Prostate gland (tissue), 2 donors: ENCODE results near the gene UBAC2. TPM values are rescaled to one million over a fixed set of nuclear protein-coding genes. Genes with fewer than 3 reads are reported as not detected.

Experiments
- DNase-seq: peaks from one replicate; pipeline ENCODE4 v3.0.0-alpha.2; 2019; ENCODE audit warnings: low spot score
- H3K27ac ChIP-seq, 2 donors: fragments of 200-600 bp; sonication (generic); 2 replicates each; pipeline ENCODE4 v1.5.1; 2017 to 2019
- H3K27me3 ChIP-seq: fragments of 200-600 bp; sonication (generic); replicated peaks from 2 replicates; pipeline ENCODE4 v1.5.1; 2019; ENCODE audit not compliant: insufficient read depth
- H3K36me3 ChIP-seq, 2 donors: fragments of 200-600 bp; sonication (generic); 1 replicate in 1 of 2; 2 replicates in 1 of 2; pipeline versions ENCODE4 v1.5.1 to v1.8.1; 2017 to 2019
- H3K4me1 ChIP-seq: fragments of 200-600 bp; sonication (generic); replicated peaks from 2 replicates; pipeline ENCODE4 v1.5.1; 2019
- H3K4me3 ChIP-seq, 2 donors: fragments of 200-600 bp; sonication (generic); 2 replicates each; pipeline ENCODE4 v1.5.1; 2017 to 2019
- H3K9me3 ChIP-seq: fragments of 200-600 bp; sonication (generic); 2 replicates; pipeline ENCODE4 v1.5.1; 2017
- POLR2A ChIP-seq: fragments of 450-650 bp; IDR thresholded peaks from one replicate; pipeline ENCODE4 v1.6.1; 2016; ENCODE audit warnings: antibody characterized with exemption, mild to moderate bottlenecking
- POLR2AphosphoS5 ChIP-seq: sonication (generic); formaldehyde crosslinking; IDR thresholded peaks from one replicate; pipeline ENCODE4 v1.6.1; 2017; ENCODE audit warnings: antibody characterized with exemption
- WGBS: methylation state at CpG from one replicate; pipeline ENCODE4 v1.1.5; 2018; 5-methylcytosine and 5-hydroxymethylcytosine counted together
- intact Hi-C: fragments of 100-400 bp; cut with DNase I; formaldehyde crosslinking; loops from one replicate; pipeline ENCODE4 v1.14.2; 2022
- total RNA-seq, 2 donors: library from RNA; depleted of rRNA; stranded (reverse); fragments of >200 nt; gene quantifications; one replicate each; pipeline ENCODE4 v1.1.0, GENCODE V29; 2016
- TF ChIP-seq, protein P1 (sequence below), 4 experiments: fragments of 200-600 bp in 2 of 4; fragments of 450-650 bp in 2 of 4; sonication (generic) in 2 of 4; IDR thresholded peaks; 1 replicate in 3 of 4; 2 replicates in 1 of 4; pipeline ENCODE4 v1.5.1; 2016 to 2019; ENCODE audit warnings: antibody characterized with exemption in 4 of 4, mild to moderate bottlenecking in 2 of 4, moderate library complexity in 2 of 4

The UBAC2 gene
- total RNA-seq, 2 donors from 2014 or later, result 60.7 to 86.9 TPM

- H3K27me3 ChIP-seq, result no peaks in the 10 kb centered on the region
- intact Hi-C loops, result no loop called here
- 89% methylated on average over 8 of the region's 8 CpGs for WGBS
- no peak overlapping the region for H3K4me3 ChIP-seq
- no peaks in the 10 kb centered on the region for H3K4me1 ChIP-seq
- no peaks in the 10 kb centered on the region for H3K36me3 ChIP-seq
- TF ChIP-seq POLR2A (no peak), POLR2AphosphoS5 (no peak)
- TF ChIP-seq, protein P1, sequence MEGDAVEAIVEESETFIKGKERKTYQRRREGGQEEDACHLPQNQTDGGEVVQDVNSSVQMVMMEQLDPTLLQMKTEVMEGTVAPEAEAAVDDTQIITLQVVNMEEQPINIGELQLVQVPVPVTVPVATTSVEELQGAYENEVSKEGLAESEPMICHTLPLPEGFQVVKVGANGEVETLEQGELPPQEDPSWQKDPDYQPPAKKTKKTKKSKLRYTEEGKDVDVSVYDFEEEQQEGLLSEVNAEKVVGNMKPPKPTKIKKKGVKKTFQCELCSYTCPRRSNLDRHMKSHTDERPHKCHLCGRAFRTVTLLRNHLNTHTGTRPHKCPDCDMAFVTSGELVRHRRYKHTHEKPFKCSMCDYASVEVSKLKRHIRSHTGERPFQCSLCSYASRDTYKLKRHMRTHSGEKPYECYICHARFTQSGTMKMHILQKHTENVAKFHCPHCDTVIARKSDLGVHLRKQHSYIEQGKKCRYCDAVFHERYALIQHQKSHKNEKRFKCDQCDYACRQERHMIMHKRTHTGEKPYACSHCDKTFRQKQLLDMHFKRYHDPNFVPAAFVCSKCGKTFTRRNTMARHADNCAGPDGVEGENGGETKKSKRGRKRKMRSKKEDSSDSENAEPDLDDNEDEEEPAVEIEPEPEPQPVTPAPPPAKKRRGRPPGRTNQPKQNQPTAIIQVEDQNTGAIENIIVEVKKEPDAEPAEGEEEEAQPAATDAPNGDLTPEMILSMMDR (IDR thresholded peaks at IDR 0.05), result no peak
- no peak overlapping the region for H3K27ac ChIP-seq
- DNase-seq, result no peak
- no peaks in the 10 kb centered on the region for H3K9me3 ChIP-seq
Observed at GRCh38 chr13:99419591-99420243, 219.1 kb downstream of the UBAC2 start.

GRCh38 chr13:99421271-99421670, 220.6 kb downstream of the UBAC2 start:
- no peak for DNase-seq
- Histone ChIP-seq H3K4me1 (no peaks in the 10 kb centered on the region), H3K9me3 (no peaks in the 10 kb centered on the region), H3K4me3 (no peak overlapping the region), H3K36me3 (no peaks in the 10 kb centered on the region), H3K27ac (no peak overlapping the region), H3K27me3 (no peaks in the 10 kb centered on the region)
- 88% methylated on average over 10 of the region's 10 CpGs for WGBS
- TF ChIP-seq POLR2AphosphoS5, result no peak
- TF ChIP-seq, protein P1 (IDR thresholded peaks at IDR 0.05), result no peak
- TF ChIP-seq POLR2A, result no peak
- intact Hi-C loops, result no loop called here

- Histone ChIP-seq H3K27ac (no peak overlapping the region), H3K27me3 (no peaks in the 10 kb centered on the region), H3K36me3 (no peaks in the 10 kb centered on the region), H3K4me1 (no peaks in the 10 kb centered on the region), H3K4me3 (no peak overlapping the region), H3K9me3 (no peaks in the 10 kb centered on the region)
- TF ChIP-seq, protein P1 (IDR thresholded peaks at IDR 0.05), result no peak
- TF ChIP-seq POLR2AphosphoS5 (no peak), POLR2A (no peak)
- 79% methylated on average over 8 of the region's 9 CpGs for whole genome bisulfite sequencing
- intact Hi-C loops, result no loop called here
- no peak for DNase-seq
Observed at GRCh38 chr13:99421758-99422585, 221.3 kb downstream of the UBAC2 start.

- no peak overlapping the region for H3K27ac ChIP-seq
- H3K27me3 ChIP-seq, result no peaks in the 10 kb centered on the region
- no peak overlapping the region for H3K4me3 ChIP-seq
- WGBS, result 94% methylated on average over 13 of the region's 13 CpGs
- no peaks in the 10 kb centered on the region for H3K4me1 ChIP-seq
- no peak for DNase-seq
- no peak for TF ChIP-seq POLR2A
- no peak for TF ChIP-seq POLR2AphosphoS5
- H3K36me3 ChIP-seq, result no peaks in the 10 kb centered on the region
- H3K9me3 ChIP-seq, result no peaks in the 10 kb centered on the region
- intact Hi-C loops, result no loop called here
Observed at GRCh38 chr13:99422586-99423220, 222.0 kb downstream of the UBAC2 start.
